NOMO-1 treated with dmso at 0.1 percent for 144 hours (cell line): ENCODE measurements around the gene LYPLA2.
"Not testable (repeated sequence)": the region's sequence is repeated elsewhere in the genome, so short reads cannot be mapped to it uniquely, and the experiment has no call there.

Experiments used
- DNase-seq: peaks from one replicate; lab custom pipeline; 2025; ENCODE audit not compliant: unreplicated experiment; lab: John Stamatoyannopoulos, UW

LYPLA2 gene

GRCh38 chr1:23777979-23778814 is 12.7 kb upstream of the LYPLA2 start, which contains the start of gene PITHD1:
Gene PITHD1 (plus strand): TSS chr1:23778418. CDS start chr1:23778516, 98 bp downstream.
- peak; percentile 81 for DNase-seq

DNA sequence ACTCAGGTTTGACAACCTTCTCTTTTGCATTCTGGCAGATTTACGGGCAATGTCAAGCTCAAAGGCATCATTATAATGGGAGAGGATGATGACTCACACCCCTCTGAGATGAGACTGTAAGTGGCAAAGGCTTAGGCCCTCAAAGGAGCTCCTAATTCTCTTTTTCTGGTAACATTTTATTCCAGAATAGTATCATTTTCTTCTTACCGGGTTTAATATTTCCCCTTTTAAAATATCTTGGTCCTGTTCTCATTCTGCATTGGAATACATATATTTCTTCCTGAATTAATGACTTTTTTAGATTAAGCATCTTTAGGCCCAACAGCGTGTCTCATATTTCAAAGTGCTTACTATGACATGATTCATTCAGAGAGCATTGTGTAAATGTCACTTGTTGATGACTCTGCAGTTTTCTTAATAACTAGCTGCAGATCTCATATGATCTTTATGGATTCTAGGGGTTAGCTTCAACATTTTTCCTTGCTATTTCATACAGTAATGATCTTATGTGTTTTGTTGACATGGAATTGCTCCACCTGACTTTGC is 11.0 kb upstream of the LYPLA2 start:
- no peak for DNase-seq

DNA sequence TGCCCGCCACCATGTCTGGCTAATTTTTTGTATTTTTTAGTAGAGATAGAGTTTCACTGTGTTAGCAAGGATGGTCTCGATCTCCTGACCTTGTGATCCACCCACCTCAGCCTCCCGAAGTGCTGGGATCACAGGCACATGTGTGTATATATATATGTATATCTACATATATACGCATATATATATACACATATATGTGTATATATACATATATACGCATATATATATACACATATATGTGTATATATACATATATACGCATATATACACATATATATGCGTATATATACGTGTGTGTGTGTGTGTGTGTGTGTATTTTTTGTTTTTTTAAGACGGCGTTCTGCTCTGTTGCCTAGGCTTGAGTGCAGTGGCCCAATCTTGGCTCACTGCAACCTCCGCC is 7.8 kb upstream of the LYPLA2 start:
- DNase-seq = not testable (repeated sequence)

GRCh38 chr1:23784846-23785245 is 6.1 kb upstream of the LYPLA2 start:
- no peak for DNase-seq

- DNase-seq = no peak
Measured at GRCh38 chr1:23787701-23788100, 3.2 kb upstream of the LYPLA2 start.

- DNase-seq = no peak
Measured at GRCh38 chr1:23788695-23789094, 2.2 kb upstream of the LYPLA2 start.

- DNase-seq = no peak
Measured at GRCh38 chr1:23791516-23792047, 637 bp downstream of the LYPLA2 start.

GRCh38 chr1:23792151-23792945 is 1.4 kb downstream of the LYPLA2 start:
- no peak for DNase-seq

GRCh38 chr1:23793018-23793781 is 2.3 kb downstream of the LYPLA2 start:
- DNase-seq = no peak

- DNase-seq = no peak
Measured at GRCh38 chr1:23793861-23794731, 3.2 kb downstream of the LYPLA2 start.

GRCh38 chr1:23794732-23795182 is 3.8 kb downstream of the LYPLA2 start:
- DNase-seq = not testable (repeated sequence)

- DNase-seq = no peak
Measured at GRCh38 chr1:23795676-23796465, 4.9 kb downstream of the LYPLA2 start.

- DNase-seq = no peak
Measured at GRCh38 chr1:23796466-23797271, 5.7 kb downstream of the LYPLA2 start.

GRCh38 chr1:23797478-23798448 is 6.8 kb downstream of the LYPLA2 start:
- DNase-seq = no peak

GRCh38 chr1:23798662-23799142 is 7.8 kb downstream of the LYPLA2 start:
- no peak for DNase-seq

DNA sequence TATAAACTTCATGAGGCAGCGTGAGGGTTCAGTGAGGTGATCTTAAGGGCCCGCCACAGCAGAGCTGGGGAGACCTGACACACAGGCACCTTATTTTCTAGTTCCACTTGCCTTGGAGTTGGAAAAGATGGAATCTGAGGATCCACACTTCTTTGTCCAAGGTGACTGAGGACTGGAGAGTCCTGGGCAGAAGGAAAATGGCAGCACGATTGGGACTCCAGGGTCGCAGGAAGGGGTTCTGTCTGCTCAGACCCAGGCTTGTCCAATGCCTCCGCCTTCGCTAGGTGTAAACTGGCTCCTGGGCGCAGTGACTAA is 8.3 kb downstream of the LYPLA2 start:
- no peak for DNase-seq
